ENCODE results near the gene TCEA2.

The TCEA2 gene

GRCh38 chr20:64065062-64065973, 2.3 kb downstream of the TCEA2 start:
- DNase-seq (ENCODE audit: low read depth in 2 of 2) = no peak

GRCh38 chr20:64065974-64066343, 3.0 kb downstream of the TCEA2 start:
- DNase-seq (ENCODE audit: low read depth in 2 of 2) = peak in 1 of 2 experiments; percentile 49

GRCh38 chr20:64067005-64067632, 4.1 kb downstream of the TCEA2 start:
- DNase-seq (ENCODE audit: low read depth in 2 of 2) = no peak

- no peak for DNase-seq (ENCODE audit: low read depth in 2 of 2)
Observed at GRCh38 chr20:64067733-64068307, 4.8 kb downstream of the TCEA2 start.

GRCh38 chr20:64068386-64069208, 5.6 kb downstream of the TCEA2 start:
- DNase-seq (ENCODE audit: low read depth in 2 of 2) = no peak

- no peak for DNase-seq (ENCODE audit: low read depth in 2 of 2)
Observed at GRCh38 chr20:64069209-64069613, 6.2 kb downstream of the TCEA2 start.

- peak in 1 of 2 experiments; percentile 21 for DNase-seq (ENCODE audit: low read depth in 2 of 2)
Observed at GRCh38 chr20:64069614-64070243, 6.7 kb downstream of the TCEA2 start.

GRCh38 chr20:64070244-64070993, 7.4 kb downstream of the TCEA2 start:
- DNase-seq (ENCODE audit: low read depth in 2 of 2) = no peak

- no peak for DNase-seq (ENCODE audit: low read depth in 2 of 2)
Observed at GRCh38 chr20:64071341-64072332, 8.6 kb downstream of the TCEA2 start.

- no peak for DNase-seq (ENCODE audit: low read depth in 2 of 2)
Observed at GRCh38 chr20:64072498-64073063, 9.6 kb downstream of the TCEA2 start.

GRCh38 chr20:64073476-64074183, 10.6 kb downstream of the TCEA2 start:
- no peak for DNase-seq (ENCODE audit: low read depth in 2 of 2)

GRCh38 chr20:64074184-64074789, 11.3 kb downstream of the TCEA2 start:
- DNase-seq (ENCODE audit: low read depth in 2 of 2) = no peak

- DNase-seq (ENCODE audit: low read depth in 2 of 2) = no peak
Observed at GRCh38 chr20:64074963-64075362, 12.0 kb downstream of the TCEA2 start.

- no peak for DNase-seq (ENCODE audit: low read depth in 2 of 2)
Observed at GRCh38 chr20:64075556-64075955, 12.6 kb downstream of the TCEA2 start.

GRCh38 chr20:64076061-64076997, 13.3 kb downstream of the TCEA2 start:
- no peak for DNase-seq (ENCODE audit: low read depth in 2 of 2)

- peak in 1 of 2 experiments; percentile 41 for DNase-seq (ENCODE audit: low read depth in 2 of 2)
Observed at GRCh38 chr20:64077094-64077493, 14.1 kb downstream of the TCEA2 start.

- no peak for DNase-seq (ENCODE audit: low read depth in 2 of 2)
Observed at GRCh38 chr20:64077541-64077875, 14.5 kb downstream of the TCEA2 start.
